NCI-H2107 treated with DMSO at 0.1 percent for 48 hours (cell line): ENCODE measurements around the gene PEX10.

Source experiments
- DNase-seq: peaks from one replicate; lab custom pipeline; 2025; ENCODE audit not compliant: unreplicated experiment; lab: John Stamatoyannopoulos, UW

The PEX10 gene

DNA sequence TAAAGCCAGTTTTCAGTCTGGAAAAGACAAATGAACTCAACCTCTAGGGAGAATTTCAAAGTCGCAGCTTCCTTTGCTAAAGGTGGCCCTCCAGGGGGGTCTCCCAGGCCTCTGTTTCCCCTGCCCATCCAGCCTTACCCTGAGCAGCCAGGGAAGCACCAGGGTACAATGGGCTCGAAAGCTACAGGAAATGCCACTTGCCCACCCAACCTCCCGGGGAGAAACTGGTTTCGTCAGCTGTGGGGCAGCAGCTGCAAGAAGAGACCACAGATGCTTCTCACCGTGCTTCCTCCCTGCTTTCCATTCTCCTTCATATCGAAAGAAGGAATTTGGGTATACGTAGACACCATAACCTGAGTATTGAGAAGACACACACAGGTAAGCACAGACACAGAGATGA, 22.7 kb downstream of the PEX10 start:
- no peak for DNase-seq

DNA sequence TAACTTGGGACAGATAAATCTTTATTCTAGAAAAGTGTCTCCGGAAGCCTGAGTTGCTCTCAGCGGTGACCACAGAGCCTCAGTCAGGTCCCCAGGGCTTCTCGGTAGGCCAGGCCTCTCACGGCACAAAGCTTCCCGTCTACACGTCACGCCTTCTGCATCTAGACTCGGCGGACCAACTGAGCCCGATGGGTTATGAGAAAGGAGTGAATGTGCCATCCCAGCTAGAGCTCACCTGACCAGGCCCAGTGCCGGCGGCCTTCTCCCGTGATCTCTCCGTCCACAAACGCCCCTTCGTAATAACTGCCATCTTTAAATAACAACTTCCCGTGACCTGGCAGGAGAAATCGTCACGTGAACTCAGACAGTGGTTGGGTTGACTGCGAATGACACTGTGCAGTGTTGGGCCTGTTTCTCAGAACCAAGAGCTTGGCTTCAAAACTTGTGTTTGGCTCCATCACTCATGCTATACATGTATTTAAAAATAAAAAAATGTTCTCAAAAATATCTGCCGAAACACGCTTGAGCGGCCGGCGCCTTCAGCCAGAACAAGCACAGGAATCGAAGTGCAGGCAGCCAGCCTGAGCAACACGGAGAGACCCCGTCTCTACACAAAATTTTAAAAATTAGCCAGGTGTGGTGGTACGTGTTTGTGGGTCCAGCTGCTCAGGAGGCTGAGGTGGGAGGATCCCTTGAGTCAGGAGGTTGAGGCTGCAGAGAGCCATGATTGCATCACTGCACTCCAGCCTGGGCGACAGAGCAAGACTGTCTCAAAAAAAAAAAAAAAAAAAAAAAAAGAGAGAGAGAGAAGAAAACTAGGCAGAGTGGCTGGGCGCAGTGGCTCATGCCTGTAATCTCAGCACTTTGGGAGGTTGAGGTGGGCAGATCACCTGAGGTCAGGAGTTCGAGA, 24.1 kb downstream of the PEX10 start:
- DNase-seq, result no peak

DNA sequence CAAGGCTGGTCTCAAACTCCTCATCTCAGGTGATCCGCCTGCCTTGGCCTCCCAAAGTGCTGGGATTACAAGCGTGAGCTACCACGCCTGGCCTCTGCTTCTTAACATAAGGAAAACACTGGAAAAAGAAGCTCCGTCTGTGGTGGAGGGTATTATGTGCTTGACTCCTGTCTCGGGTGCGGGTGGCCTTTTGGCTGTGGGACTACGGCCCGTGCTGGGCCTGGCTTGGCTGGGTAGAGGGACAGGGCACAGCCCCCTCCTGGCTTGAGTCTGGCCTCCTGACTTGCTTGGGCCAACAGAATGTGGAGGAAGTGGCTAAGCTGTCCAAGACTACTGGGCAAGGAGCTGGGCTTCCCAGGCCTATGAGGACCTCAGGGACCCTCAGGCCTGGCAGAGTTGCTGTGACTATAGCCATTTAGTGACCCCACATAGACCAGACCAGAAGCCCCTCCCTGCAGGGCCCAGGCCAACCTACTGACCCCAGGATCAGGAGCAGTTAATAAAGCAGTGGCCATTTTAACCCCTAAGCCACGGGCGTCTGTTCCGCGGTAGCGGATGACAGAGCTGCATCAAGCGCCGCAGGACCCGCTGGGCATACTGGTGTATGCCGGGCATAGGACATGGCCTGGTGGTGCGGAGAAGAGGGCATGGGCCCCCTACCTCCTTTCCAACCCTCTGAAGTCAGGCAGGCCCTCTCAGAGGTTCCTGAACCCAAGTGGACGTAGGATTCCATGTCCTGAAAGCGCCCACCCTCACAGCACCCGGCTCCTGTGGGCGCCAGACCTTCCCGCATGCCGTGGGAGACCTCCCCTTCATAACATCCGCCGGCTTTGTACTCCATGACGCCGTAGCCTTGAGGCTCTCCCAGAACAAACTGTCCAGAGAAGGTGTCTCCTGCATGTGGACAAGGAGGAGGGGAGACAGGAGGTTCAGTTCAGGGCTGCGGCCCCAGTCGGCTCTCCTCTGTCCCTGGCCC, 25.4 kb downstream of the PEX10 start:
- DNase-seq, result no peak

DNA sequence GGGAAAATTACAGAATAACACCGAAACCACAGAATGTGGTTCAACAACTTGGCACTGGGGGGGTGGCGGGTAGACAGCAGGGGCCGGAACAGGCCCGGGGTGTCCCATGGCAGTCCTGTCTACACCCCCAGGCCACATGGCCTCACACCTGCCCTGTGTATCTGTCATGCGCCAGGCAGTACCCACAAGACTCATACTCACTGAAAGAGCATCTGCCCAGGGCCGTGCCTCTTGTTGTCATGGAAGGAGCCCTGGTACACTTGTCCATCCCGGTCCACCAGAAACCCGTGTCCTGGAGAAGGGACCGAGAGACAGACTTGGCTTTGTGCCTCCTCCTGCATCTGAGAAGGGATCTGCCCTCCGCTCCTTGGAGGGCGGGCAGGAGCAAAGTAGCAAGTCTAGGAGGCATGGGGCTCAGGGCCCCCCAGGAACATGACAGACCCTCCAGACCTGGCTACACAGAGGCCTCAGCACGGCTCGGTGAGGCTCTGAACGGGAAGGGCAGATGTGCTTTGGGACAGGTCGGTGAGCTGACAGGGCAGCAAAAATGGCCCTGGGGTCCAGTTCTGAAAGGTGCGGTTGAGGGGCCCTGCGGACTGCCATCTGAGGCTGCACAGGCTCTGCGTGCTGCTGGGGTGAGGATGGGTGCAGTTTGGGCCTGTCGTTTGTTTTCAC, 26.6 kb downstream of the PEX10 start:
- DNase-seq, result no peak

DNA sequence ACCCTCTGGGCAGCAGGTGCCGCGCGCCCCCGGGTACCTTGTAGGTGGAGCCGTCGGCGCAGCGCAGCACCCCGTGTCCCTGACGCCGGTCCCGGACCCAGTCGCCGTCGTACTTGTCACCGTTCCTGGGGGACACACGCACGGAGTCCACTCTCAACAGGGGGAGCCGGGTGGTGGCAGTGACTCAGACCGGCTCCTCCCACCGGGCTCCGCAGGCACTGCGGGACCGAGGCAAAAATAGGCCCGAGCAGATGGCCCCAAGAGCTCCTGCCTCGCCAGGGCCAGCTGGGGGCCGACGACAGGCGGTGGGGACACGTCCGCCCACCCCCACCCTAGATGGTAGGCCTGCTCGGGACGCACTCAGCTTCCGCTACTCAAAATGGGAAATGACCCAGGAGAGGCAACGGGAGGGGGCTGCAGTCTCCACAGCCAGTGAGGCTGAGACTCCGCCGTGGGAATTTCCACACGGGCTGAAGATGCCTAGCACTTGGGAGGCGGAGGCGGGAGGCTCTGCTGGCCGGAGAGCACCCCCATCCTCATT, 27.4 kb downstream of the PEX10 start:
- no peak for DNase-seq

DNA sequence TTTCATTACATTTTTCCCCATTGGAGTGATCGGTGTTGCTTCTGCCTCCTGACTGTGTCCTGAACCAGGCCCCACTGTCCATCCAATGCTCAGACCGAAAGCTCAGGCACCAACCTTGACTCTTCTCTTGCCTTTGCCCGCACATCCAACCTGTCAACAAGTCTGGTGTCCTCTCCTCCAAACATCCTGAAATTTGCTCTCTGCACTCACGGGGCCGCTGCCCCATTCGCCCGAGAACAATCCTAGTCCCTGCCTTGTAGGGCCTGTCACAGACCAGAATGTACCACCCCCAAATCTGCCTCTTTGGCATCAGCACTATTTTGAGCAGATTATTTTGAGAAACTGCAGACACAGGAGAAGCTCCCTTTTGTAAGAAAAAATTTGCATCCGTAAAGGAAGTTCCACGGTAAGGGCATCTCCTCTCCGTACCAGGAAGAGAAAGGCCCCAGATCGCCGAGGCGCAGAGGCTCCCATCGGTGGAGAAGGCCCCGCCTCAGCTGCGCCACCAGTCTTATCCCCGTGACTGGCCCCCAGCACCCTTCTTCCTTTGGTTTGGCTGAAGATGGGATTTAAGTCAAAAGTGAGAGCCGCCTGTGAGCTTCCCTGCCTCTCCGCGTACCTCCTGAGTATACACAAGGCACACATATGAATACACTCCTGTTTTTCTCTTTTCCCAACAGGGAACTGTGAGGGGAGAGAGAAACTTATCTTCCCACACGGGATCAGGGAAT, 28.1 kb downstream of the PEX10 start:
- no peak for DNase-seq

DNA sequence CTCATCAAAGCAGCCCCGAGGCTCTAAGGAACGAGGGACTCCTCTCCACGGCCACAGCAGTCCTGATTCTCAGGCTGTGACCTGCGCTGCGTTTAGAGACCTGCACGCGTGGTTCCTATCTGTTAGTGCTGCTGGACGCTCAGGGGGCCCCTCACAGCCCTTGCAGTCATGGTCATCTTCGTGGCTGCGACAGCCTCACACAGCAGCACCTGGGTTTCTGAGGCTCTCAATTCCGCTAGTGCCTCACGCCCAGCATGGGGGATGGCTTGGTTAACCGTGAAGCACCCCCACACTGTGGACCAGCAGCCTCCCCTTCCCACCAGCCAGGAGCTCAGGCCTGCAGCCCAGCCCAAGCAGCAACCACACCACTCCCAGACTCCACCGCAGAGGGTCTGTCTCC, 28.8 kb downstream of the PEX10 start:
- no peak for DNase-seq

DNA sequence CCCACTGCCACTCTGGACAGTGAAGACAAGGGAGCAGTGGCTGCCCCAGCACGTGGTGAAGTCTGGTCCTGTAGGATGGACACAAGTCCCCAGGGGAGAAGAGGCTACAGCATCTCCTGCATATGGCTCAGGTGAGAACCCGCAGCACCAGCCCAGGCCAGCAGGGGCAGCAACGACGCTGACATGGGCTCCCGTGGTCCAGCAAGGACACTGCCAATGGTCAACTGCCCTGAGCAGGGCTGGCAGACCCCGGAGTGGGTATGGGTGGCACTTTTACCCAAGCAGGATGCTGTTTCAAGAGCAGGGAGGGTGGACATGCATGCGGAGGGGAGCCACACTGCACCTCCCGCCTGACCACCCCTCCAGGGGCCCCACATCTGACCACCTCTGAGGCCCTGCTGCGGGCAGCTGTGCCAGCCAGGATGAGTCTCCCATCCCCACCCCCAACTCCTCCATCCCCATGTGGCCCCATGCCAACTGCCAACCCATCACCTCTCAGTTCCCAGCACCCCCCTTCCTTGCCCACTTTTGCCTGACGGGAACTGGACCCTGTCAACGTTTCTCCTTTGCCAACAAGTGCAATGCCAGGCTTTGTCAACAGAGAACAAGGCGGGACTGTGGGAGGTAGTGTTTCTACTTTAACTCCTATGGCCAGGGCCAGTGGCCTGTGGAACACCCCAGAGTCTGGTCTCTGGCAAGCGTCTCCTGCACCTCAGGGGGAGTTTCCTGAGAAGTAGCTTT, 29.6 kb downstream of the PEX10 start:
- no peak for DNase-seq

DNA sequence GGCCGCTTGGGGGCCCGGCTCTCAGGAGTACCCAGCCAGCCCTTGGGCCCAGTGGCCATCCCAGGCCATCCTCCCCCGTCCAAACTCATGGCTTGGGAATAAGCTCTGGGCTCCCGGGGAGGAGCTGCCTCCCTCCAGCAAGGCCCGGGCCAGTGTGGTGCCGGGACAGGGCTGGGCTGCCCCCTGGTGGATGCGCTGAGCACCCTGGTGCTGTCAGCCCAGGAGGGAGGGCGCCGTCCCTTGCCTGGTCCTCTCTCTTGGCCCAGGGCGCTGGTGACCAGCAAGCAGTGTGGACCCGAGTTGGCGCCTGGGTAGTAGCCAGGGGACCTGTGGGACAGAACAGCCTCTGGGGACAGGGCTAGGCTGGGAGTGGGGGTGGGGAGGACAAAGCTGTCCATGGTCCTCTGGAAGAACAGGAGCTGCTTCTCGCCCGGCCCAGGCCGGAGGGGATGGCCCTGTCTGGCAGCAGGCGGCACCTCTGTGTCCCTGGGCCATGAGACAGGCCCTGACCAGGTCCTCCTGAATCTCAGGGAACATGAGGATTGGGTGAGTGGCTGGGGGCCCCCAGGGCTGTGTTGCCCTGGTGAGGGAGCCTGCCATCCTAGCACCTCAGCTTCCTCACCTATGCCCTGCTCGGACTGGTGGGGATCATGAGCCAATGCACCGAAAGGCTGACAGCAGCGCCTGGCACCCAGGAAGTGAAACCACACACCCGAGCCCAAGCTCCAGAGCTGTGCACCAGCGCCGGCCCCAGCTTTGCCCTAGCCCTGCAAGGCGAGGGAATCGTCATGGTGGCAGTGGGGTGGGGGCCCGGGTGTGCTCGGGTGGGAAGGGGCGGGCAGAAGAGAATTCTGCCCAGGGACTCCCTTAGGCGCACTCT, 30.4 kb downstream of the PEX10 start:
- no peak for DNase-seq

DNA sequence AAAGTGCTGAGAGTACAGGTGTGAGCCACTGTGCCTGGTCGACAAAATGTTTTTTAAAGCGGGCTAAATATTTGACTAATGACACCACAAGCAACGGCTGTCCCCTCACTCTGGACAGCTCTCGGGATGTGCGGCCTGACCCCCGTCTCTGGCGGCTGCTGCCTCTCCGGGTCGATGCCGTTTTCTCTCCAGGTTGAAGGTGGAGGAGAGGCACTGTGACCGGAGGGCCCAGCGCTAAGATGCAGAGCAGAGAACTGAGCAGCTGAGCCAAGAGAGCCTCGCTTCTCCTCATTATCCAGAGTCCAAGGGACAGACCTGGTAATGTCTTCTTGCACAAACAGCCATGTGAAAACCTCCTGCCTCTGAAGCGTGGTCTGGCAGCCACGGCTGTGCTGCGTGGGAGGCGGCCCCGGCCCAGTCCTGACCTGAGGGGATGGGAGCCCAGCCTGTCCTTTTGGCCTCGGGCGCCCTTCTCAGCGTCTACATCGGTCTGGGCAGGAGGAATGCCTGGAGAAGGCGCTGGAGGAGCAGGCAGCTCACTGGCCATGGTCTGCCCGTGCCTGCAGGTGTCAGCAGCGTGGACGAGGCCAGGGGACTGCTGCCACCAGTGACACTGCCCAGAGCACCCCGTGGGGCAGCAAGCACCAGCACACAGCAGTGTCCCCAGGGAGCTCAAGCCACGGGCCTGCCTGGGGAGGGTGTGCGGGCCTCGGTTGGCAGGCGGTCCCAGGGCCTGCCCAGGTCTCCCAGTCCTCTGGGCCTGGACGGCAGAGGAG, 31.4 kb downstream of the PEX10 start:
- no peak for DNase-seq

DNA sequence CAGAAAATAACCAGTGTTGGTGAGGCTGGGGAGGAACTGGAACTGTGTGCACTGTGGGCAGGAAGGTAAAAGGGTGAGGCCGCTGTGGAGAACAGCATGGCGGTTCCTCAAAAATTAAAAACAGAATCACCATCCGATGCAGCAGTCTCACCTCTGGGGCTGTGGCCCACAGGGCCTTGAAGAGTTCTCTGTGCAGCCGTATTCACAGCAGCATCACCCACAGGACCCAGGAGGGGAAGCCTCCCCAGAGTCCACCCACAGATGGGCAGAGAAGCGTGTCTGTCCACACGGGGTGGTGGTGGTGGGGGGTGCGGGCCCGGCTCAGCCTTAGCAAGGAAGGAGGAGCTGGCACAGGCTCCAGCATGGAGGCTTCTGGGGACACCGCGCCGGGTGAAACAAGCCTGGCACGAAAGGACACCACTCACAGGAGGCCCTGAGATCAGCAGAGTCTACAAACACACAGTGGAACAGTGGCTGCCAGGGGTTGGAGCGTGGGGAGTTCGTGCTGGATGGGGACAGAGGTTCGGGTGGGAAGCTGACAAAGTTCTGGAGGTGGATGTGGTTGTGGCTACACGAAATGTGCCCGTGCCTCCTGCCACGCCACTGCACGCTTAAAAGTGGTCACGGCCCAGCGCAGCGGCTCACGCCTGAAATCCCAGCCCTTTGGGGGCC, 32.5 kb downstream of the PEX10 start:
- no peak for DNase-seq

DNA sequence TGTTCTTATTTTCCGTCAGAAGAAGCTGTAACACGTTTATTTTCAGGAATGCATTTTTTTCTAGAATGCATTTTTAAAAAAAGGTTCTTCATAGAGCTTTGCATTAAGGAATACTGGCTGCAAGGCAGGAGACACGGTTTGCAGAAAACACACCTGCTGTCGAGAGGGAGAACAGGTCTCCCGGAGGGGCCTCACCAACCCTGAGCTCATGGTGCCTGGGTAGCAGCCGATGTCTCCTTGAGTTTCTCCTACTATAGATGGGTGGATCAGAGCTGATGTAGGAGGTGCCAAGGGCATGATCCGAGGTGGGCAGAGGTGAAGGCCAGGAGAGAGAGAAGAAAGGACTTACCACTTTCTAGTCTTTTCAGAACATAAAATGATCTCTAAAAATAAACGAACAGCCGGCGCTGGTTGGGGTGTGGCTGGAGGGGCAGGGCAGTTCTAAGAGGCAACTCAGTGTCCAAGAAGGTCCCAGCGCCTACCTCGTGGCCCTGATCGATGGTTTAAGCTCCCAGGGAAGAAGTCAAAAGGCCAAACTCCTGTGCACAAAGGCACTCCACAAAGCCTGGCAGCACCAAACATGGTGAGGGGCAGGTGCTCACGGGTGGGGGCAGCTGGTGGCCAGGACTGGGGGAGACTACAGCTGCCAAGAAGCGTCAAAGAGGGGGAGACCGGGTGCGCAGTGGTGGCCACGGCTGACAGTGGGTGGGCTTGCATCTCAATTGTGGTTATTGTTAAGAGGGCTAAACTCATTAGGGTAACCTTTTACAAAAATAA, 33.2 kb downstream of the PEX10 start:
- no peak for DNase-seq

DNA sequence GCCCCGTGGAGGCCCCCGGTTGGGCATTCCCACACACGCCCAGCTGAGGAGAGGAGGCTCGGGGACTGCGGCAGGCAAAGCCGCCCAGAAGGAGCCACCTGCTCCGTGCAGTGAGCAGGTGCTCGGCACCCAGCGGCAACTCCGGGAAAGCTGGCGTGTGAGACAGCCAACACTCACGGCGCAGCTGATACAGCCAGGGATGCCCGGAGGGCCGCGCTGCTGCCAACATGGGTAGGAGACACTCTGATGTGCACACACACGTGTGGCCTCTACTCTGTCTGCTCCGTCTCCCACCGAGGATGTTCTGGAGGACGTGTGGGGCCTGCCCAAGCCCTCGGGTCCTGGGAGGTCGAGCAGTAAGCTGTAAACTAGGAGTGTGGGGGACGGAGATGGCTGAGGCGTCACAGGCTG, 33.9 kb downstream of the PEX10 start:
- DNase-seq, result no peak

DNA sequence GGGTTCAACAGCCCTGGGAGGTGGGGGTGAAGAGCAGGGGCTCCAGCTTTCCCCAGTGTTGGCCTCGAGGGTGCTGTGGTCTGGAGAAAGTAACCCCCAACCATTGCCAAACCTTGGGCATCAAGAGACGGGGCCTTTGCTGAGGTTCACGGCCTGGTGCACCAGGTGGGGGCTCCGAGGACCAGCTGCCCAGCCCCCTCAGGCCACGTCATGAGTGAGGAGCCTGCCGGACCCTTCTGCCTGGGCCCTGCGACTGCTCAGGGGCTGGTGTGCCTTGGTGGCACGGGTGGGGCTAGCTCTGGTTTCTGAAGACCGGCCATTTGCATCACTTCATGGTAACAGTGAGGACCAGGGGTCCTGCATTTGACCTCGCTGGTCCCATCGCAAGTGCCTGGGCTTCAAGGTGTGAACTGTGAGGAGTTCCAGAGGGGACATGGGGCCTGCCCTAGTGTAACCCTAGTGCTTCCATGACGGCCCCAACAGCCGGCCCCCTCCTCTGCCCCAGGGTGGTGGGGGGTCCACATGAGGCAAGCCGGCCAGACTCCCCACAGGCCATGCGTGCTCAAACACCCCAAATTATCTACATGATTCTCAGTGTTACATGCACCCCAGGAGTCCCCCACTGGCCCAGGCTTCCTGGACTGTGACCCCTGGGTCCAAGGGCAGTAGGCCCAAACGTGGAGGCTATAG, 34.5 kb downstream of the PEX10 start:
- DNase-seq, result no peak

DNA sequence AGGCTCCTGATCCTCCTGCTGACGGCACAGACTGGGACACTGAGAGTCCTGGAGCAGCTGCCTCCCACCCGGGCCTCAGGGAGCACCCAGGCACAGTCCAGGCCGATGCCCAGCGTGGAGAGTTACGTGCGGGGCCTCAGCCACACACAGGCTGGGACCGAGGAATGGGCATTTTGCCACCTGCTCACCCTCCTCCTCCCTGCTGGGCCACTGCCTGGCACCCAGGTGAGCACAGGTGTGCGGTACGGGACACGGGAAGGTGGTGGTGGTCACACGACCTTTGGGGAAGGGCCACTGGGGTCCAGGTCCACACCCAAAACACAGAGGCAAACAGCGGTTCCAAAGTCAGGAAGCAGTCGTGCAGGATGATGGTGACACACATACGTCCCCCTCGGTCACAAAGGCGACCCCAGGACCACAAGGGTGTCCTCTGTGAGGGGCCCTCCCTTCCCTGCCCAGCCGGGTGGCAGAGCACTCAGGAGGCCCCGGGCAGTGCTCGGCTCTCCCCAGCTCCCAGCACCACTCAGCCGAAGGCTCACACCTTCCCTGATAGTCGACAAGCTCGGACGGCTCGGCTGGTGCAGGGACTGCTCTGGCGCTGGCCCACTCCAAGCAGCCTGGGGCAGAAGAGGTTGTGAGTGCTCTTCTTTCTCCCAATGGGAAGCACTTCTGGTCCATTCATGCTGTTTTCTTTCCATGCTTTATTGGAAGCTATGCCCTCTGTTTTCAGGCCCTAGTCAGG, 35.3 kb downstream of the PEX10 start:
- DNase-seq, result no peak
